Naive thymus-derived CD4-positive, alpha-beta T cell (primary cell): Measurements from ENCODE around the gene ACOXL. TPM values are rescaled to one million over a fixed set of nuclear protein-coding genes. Genes with fewer than 3 reads are reported as not detected.

Experiments used
- ATAC-seq: fragments of 150-1000 bp; cut with Tn5 transposase; 2 replicates; pipeline ENCODE4 v1.10.0; 2021; ENCODE audit warnings: mild to moderate bottlenecking, moderate library complexity
- CTCF ChIA-PET: fragments of 350-600 bp; sonication (Branson Sonifier 250); formaldehyde crosslinking; loops from one replicate; lab custom pipeline; 2021; ENCODE audit warnings: antibody characterized with exemption; lab: Charles Lee
- POLR2A ChIA-PET: fragments of 350-600 bp; sonication (Branson Sonifier 250); formaldehyde crosslinking; loops from one replicate; lab custom pipeline; 2021; ENCODE audit warnings: antibody characterized with exemption, inconsistent platforms; lab: Charles Lee
- DNase-seq, 9 donors: peaks; one replicate each; pipeline versions ENCODE4 v3.0.0 to v3.0.0-alpha.2; 2020 to 2022; ENCODE audit warnings: mixed read lengths in 1 of 9
- H3K27ac ChIP-seq: one replicate; pipeline ENCODE4 v1.7.0; 2013; ENCODE audit warnings: mild to moderate bottlenecking, low read depth, low read length, moderate library complexity
- H3K27me3 ChIP-seq, 2 donors: one replicate each; pipeline ENCODE4 v1.7.0; 2013; ENCODE audit warnings: low read length in 2 of 2, mild to moderate bottlenecking in 2 of 2, moderate library complexity in 2 of 2; ENCODE audit not compliant: control insufficient read depth in 2 of 2, insufficient read depth in 2 of 2
- H3K36me3 ChIP-seq, 3 experiments: 1 replicate in 2 of 3; 2 replicates in 1 of 3; pipeline ENCODE4 v1.7.0; 2013; ENCODE audit warnings: low read length in 3 of 3, mild to moderate bottlenecking in 3 of 3, moderate library complexity in 1 of 3; ENCODE audit not compliant: insufficient read depth in 3 of 3, control insufficient read depth in 2 of 3
- H3K4me1 ChIP-seq, 2 donors: one replicate each; pipeline ENCODE4 v1.7.0; 2013; ENCODE audit warnings: low read length in 2 of 2, mild to moderate bottlenecking in 2 of 2, moderate library complexity in 1 of 2; ENCODE audit not compliant: control insufficient read depth in 2 of 2, insufficient read depth in 2 of 2
- H3K4me3 ChIP-seq: 2 replicates; pipeline ENCODE4 v1.7.0; 2013; ENCODE audit warnings: mild to moderate bottlenecking, low read length
- H3K9me3 ChIP-seq, 3 experiments: 1 replicate in 2 of 3; 2 replicates in 1 of 3; pipeline ENCODE4 v1.7.0; 2013; ENCODE audit warnings: low read length in 3 of 3; ENCODE audit not compliant: control insufficient read depth in 2 of 3
- H3K27ac Mint-ChIP-seq, 9 donors: one replicate each; pipeline ENCODE4 v1.8.0; 2020 to 2022; ENCODE audit warnings: mixed read lengths in 9 of 9, mild to moderate bottlenecking in 8 of 9, moderate library complexity in 5 of 9, inconsistent platforms in 2 of 9
- H3K27me3 Mint-ChIP-seq, 5 donors: one replicate each; pipeline ENCODE4 v1.8.0; 2021 to 2022; ENCODE audit warnings: mixed read lengths in 5 of 5, mild to moderate bottlenecking in 1 of 5
- H3K36me3 Mint-ChIP-seq, 5 donors: one replicate each; pipeline ENCODE4 v1.8.0; 2020 to 2022; ENCODE audit warnings: mixed read lengths in 5 of 5, mild to moderate bottlenecking in 3 of 5, inconsistent platforms in 1 of 5
- H3K4me1 Mint-ChIP-seq, 7 donors: one replicate each; pipeline ENCODE4 v1.8.0; 2020 to 2022; ENCODE audit warnings: mixed read lengths in 7 of 7, mild to moderate bottlenecking in 3 of 7, inconsistent platforms in 1 of 7
- H3K4me3 Mint-ChIP-seq, 10 donors: one replicate each; pipeline ENCODE4 v1.8.0; 2020 to 2022; ENCODE audit warnings: mild to moderate bottlenecking in 10 of 10, mixed read lengths in 10 of 10, moderate library complexity in 6 of 10, inconsistent platforms in 2 of 10
- H3K9me3 Mint-ChIP-seq, 11 donors: one replicate each; pipeline ENCODE4 v1.8.0; 2020 to 2022; ENCODE audit warnings: mixed read lengths in 11 of 11, mild to moderate bottlenecking in 4 of 11, inconsistent platforms in 1 of 11, moderate library complexity in 1 of 11
- intact Hi-C, 2 donors: fragments of 100-400 bp; cut with micrococcal nuclease; formaldehyde crosslinking; loops; one replicate each; pipeline ENCODE4 v1.15.1; 2023
- polyA plus RNA-seq, 2 donors: library from polyadenylated mRNA; unstranded; fragments of 300-500 nt; fragmentation: Illumina TruSeq; gene quantifications; one replicate each; pipeline ENCODE4 v1.2.3, GENCODE V29; 2021
- total RNA-seq, 6 experiments: library from RNA in 5 of 6; stranded (reverse) in 5 of 6; gene quantifications; 1 replicate in 5 of 6; 2 replicates in 1 of 6; pipeline ENCODE4 v1.2.3 and lab custom pipeline; 2021 to 2026

Gene ACOXL
- total and polyA plus RNA-seq, 7 experiments from 2014 or later = 0.29 TPM; not detected in 6

DNA sequence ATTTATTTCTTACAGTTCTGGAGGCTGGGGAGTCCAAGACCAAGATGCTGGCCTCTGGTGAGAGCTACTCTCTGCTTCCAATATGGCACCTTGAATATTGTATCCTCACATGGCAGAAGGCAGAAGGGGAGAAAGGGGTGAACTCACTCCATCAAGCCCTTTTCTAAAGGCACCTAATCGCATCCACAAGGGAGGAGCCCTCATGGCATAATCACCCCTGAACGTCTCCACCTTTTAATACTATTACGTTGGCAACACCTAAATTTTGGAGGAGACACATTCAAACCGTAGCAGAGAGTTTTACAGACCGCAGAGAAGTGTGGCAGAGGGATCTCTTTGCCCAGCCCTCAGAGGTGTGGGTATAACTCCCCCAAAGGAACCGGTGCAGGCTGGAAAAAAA is 245.8 kb downstream of the ACOXL start:
- Histone ChIP-seq H3K27ac (no peak overlapping the region), H3K9me3 (no peaks in the 10 kb centered on the region), H3K4me1 (no peaks in the 10 kb centered on the region), H3K4me3 (no peak overlapping the region), H3K27me3 (no peaks in the 10 kb centered on the region), H3K36me3 (no peaks in the 10 kb centered on the region)
- DNase-seq = no peak
- ATAC-seq = no peak
- no peaks in the 10 kb centered on the region for H3K9me3 Mint-ChIP-seq
- H3K36me3 Mint-ChIP-seq = no peaks in the 10 kb centered on the region
- ChIA-PET POLR2A (no interaction called here), CTCF (no interaction called here)
- H3K4me3 Mint-ChIP-seq = no peak overlapping the region
- intact Hi-C loops = no loop called here
- H3K27ac Mint-ChIP-seq = no peak overlapping the region
- H3K27me3 Mint-ChIP-seq = peaks cover 0 to 20% (median 0%) of the 10 kb centered on the region in 5 donors
- peaks cover 0 to 3% (median 0%) of the 10 kb centered on the region in 7 donors for H3K4me1 Mint-ChIP-seq

DNA sequence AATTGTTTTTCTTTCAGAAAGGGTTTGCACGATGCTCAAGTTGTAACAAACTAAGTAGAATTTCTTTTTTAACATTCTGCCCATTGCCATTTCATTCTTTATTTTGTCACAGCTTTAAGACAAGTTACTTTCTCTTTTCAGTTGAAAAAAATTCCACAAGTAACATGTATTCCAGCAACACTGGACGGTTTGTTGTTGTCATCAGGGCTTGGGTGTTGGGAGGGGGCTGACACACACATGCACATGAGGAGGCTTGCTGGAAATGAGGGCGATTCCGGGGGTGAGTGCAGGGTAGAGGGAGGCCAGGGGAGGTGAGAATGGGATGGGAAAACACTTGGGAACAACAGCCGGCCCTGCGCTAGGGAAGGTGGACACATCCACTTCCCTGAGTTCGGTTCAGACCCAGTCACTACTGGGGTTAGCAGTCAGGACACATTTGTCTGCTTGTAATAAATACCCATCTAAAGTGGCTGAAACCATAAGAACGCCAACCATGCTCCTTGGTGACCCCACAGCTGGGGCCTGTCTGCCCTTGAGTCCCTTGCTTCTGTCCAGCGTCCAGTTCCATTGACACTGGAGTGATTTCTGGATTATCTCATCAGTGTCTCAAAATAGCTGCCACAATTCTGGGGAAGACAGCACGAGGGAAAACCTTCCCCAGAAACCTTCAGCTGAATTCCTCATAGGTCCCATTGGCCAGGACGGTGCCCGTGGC is 246.5 kb downstream of the ACOXL start:
- Mint-ChIP-seq H3K27me3 (peaks cover 0 to 20% (median 0%) of the 10 kb centered on the region in 5 donors), H3K4me1 (peaks cover 0 to 3% (median 0%) of the 10 kb centered on the region in 7 donors), H3K9me3 (no peaks in the 10 kb centered on the region), H3K4me3 (no peak overlapping the region), H3K36me3 (no peaks in the 10 kb centered on the region), H3K27ac (no peak overlapping the region)
- ChIA-PET CTCF (no interaction called here), POLR2A (no interaction called here)
- Histone ChIP-seq H3K4me1 (no peaks in the 10 kb centered on the region), H3K36me3 (no peaks in the 10 kb centered on the region), H3K27ac (no peak overlapping the region), H3K4me3 (no peak overlapping the region), H3K9me3 (no peaks in the 10 kb centered on the region), H3K27me3 (no peaks in the 10 kb centered on the region)
- no peak for ATAC-seq
- no peak for DNase-seq
- intact Hi-C loops = no loop called here

DNA sequence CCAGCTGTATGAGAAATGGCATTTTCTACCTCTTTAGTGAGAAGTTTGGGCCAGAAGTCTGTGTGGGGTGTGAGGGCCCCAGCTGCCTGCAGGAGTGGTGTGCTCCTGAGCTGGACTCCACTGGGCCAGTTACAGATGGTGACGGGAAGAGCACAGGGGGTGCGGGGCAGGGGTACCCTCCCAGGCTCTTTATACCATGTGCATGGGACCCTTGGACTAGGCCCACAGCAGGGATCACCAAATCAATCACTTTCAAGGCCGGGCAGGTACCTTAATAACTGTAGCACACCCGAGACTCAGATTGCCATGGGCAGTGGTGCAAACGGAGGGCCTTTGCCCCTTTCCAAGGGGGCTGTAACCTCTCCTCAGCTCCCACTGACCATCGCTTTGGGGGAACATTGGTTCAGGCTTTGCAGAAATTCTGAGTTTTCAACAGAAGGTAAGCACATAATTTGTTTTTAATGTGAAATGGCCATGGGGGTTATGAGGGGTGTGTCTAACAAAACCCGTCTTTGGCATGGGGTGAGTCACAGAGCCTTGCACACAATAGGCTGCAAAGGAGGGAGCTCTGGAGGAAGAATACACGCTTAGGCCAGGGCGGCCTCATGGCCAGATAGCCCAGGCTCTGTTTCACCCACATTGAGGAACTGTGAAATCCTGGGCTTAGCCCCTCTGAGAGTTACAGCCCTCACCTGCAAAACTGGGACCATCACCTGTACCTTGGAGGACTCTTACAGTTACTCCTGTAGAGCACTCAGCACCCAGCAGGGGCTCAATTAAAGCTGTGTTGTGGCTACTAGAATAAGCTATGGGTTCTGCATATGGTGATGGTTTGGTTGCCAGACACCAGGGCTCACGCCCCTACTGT is 247.3 kb downstream of the ACOXL start:
- DNase-seq (no peak), ATAC-seq (no peak)
- Mint-ChIP-seq H3K9me3 (no peaks in the 10 kb centered on the region), H3K27ac (no peak overlapping the region), H3K4me1 (peaks cover 0 to 3% (median 0%) of the 10 kb centered on the region in 7 donors), H3K36me3 (no peaks in the 10 kb centered on the region), H3K4me3 (no peak overlapping the region), H3K27me3 (peaks cover 0 to 12% (median 0%) of the 10 kb centered on the region in 5 donors)
- Histone ChIP-seq H3K36me3 (no peaks in the 10 kb centered on the region), H3K27ac (no peak overlapping the region), H3K4me1 (no peaks in the 10 kb centered on the region), H3K9me3 (no peaks in the 10 kb centered on the region), H3K27me3 (no peaks in the 10 kb centered on the region), H3K4me3 (no peak overlapping the region)
- intact Hi-C loops = no loop called here
- ChIA-PET POLR2A (no interaction called here), CTCF (no interaction called here)

DNA sequence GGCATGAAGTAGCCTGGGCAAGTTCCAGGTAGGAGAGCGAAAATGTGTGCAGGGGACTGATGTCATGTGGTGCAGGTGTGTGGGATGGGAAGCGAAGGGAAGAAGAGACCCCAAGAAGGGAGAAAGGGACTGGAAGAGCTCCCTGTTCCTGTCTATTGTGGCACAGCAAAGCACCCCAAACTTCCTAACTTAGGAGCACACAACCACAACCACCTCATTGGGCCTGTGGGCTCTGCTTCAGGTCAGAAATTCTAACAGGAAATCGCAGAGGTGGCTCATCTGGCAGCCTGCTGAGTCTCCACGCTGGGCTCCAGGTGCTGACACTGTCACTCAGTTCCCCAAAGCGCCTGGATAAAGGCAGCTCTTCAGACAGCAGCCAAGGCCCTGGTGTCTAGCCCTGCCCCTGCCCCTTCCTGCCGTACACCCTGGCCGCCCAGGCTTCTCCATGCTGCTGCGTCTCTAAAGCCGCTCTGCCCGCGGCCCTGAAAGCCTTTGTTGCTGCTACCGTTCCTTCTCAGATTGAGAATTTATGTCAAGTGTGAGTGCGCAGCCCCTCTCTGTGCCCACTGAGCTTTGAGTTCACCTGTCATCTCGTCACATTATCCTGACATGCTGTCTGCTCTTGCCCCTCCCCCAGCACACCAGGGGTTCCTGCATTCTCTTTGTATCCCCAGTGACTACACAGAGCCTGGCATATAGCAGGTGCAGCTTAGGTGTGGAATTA is 248.1 kb downstream of the ACOXL start:
- Mint-ChIP-seq H3K36me3 (no peaks in the 10 kb centered on the region), H3K9me3 (no peaks in the 10 kb centered on the region), H3K4me3 (no peak overlapping the region), H3K4me1 (peaks cover 0 to 2% (median 0%) of the 10 kb centered on the region in 7 donors), H3K27me3 (peaks cover 0 to 10% (median 0%) of the 10 kb centered on the region in 5 donors), H3K27ac (no peak overlapping the region)
- CTCF ChIA-PET = no interaction called here
- Histone ChIP-seq H3K9me3 (no peaks in the 10 kb centered on the region), H3K4me3 (no peak overlapping the region), H3K36me3 (no peaks in the 10 kb centered on the region), H3K4me1 (no peaks in the 10 kb centered on the region), H3K27ac (no peak overlapping the region), H3K27me3 (no peaks in the 10 kb centered on the region)
- no peak for ATAC-seq
- intact Hi-C loops = no loop called here
- no peak for DNase-seq
- POLR2A ChIA-PET = no interaction called here

DNA sequence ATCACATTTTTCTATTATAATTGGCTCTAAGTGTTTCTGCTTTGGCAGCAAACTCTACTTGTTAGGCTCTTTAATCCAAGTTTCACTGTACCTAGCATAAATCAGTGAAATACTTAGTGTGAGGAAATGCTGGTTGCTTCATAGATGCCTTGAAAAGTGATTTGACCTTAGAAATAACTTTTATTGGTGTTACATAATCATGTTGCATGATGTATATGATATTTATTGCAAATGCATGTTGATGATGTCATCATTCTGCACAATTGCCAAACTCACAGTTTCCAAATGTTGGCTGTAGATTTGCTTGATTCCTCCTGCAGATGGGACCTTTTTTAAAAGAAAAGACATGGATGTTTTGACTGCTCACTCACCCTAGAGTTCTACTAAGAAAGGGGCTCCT is 250.8 kb downstream of the ACOXL start:
- Mint-ChIP-seq H3K27me3 (peaks cover 0 to 7% (median 0%) of the 10 kb centered on the region in 5 donors), H3K36me3 (no peaks in the 10 kb centered on the region), H3K27ac (no peak overlapping the region), H3K4me1 (peaks cover 0 to 2% (median 0%) of the 10 kb centered on the region in 7 donors), H3K9me3 (no peaks in the 10 kb centered on the region), H3K4me3 (no peak overlapping the region)
- Histone ChIP-seq H3K27ac (no peak overlapping the region), H3K27me3 (no peaks in the 10 kb centered on the region), H3K9me3 (no peaks in the 10 kb centered on the region), H3K4me3 (no peak overlapping the region), H3K4me1 (no peaks in the 10 kb centered on the region), H3K36me3 (no peaks in the 10 kb centered on the region)
- DNase-seq = no peak
- ChIA-PET POLR2A (no interaction called here), CTCF (no interaction called here)
- intact Hi-C loops = no loop called here
- no peak for ATAC-seq

DNA sequence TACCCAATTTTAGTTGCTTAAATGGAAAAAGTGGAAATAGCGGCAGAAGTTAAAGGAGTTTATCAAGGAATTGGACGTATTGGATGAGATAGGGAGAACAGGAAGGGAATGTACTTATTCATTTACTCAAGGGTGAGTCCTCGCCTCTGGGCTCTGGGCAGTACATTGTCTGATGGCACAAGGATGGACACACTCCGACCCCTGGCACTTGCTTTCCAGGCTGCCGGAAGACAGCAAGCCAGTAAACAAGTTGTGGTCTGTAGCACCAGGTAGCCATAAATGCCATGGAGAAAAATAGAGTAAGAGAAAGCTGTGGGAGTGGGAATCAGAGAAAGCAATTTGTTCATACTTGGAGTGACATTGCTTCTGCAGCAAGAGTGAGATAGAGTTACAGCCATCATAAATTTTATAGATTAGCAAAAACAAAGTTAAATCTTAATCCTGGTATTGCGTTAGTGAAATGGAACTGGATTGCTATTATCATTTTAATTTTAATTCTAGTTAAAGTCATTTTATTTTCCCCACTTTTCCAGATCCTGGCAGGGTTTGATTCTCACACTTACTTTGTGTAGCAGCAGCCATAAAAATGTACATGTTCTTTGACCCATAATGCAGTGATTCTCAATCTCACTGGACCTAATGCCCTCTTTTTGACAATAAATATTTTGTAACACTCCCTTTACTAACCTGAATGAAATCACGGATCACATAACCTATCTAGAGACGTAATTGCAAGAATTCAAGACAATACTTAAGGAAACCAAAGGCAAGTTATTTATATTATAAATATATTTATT is 252.5 kb downstream of the ACOXL start:
- no peak for ATAC-seq
- H3K4me1 Mint-ChIP-seq = peaks cover 0 to 2% (median 0%) of the 10 kb centered on the region in 7 donors
- ChIA-PET POLR2A (no interaction called here), CTCF (no interaction called here)
- H3K9me3 ChIP-seq = no peaks in the 10 kb centered on the region
- no peak overlapping the region for H3K27ac Mint-ChIP-seq
- H3K27me3 Mint-ChIP-seq = peaks cover 0 to 14% (median 0%) of the 10 kb centered on the region in 5 donors
- no peak overlapping the region for H3K4me3 Mint-ChIP-seq
- intact Hi-C loops = no loop called here
- H3K36me3 ChIP-seq = no peaks in the 10 kb centered on the region
- no peaks in the 10 kb centered on the region for H3K9me3 Mint-ChIP-seq
- DNase-seq = no peak
- H3K36me3 Mint-ChIP-seq = peaks cover 0 to 4% (median 0%) of the 10 kb centered on the region in 5 donors
- no peak overlapping the region for H3K27ac ChIP-seq
- H3K27me3 ChIP-seq = no peaks in the 10 kb centered on the region
- no peak overlapping the region for H3K4me3 ChIP-seq
- H3K4me1 ChIP-seq = no peaks in the 10 kb centered on the region
